Liver (tissue), 9 donors: Measurements from ENCODE around the gene NADK. TPM values are rescaled to one million over a fixed set of nuclear protein-coding genes. Genes with fewer than 3 reads are reported as not detected.
A peak's percentile ranks its signal among the peaks of the same experiment; 100 is the strongest.

Experiments
- DNase-seq: peaks from one replicate; pipeline ENCODE4 v3.0.0-alpha.2; 2017; ENCODE audit warnings: low spot score
- H3K27ac ChIP-seq, 2 donors: one replicate each; pipeline ENCODE4 v1.7.0; 2013; ENCODE audit warnings: inconsistent platforms in 2 of 2, low read length in 2 of 2, control low read depth in 1 of 2, low read depth in 1 of 2, mild to moderate bottlenecking in 1 of 2
- H3K27me3 ChIP-seq, 4 donors: one replicate each; pipeline versions ENCODE4 v1.6.1 to v1.7.0; 2013; ENCODE audit warnings: low read length in 3 of 4, inconsistent platforms in 1 of 4, mild to moderate bottlenecking in 1 of 4, moderate library complexity in 1 of 4; ENCODE audit not compliant: control insufficient read depth in 4 of 4, insufficient read depth in 4 of 4
- H3K36me3 ChIP-seq, 4 donors: one replicate each; pipeline versions ENCODE4 v1.6.1 to v1.7.0; 2013; ENCODE audit warnings: low read length in 3 of 4, mild to moderate bottlenecking in 3 of 4, low read depth in 1 of 4, moderate library complexity in 1 of 4; ENCODE audit not compliant: control insufficient read depth in 4 of 4, insufficient read depth in 3 of 4
- H3K4me1 ChIP-seq, 4 donors: one replicate each; pipeline versions ENCODE4 v1.6.1 to v1.7.0; 2013; ENCODE audit warnings: low read length in 3 of 4, mild to moderate bottlenecking in 3 of 4, moderate library complexity in 1 of 4; ENCODE audit not compliant: control insufficient read depth in 4 of 4, insufficient read depth in 4 of 4
- H3K4me3 ChIP-seq, 3 donors: one replicate each; pipeline versions ENCODE4 v1.6.1 to v1.7.0; 2013; ENCODE audit warnings: low read length in 3 of 3, control low read depth in 1 of 3, low read depth in 1 of 3, mild to moderate bottlenecking in 1 of 3
- H3K9ac ChIP-seq, 2 donors: one replicate each; pipeline ENCODE4 v1.7.0; 2013; ENCODE audit warnings: low read length in 2 of 2, mild to moderate bottlenecking in 2 of 2, moderate library complexity in 2 of 2, control low read depth in 1 of 2, low read depth in 1 of 2
- H3K9me3 ChIP-seq, 4 donors: one replicate each; pipeline versions ENCODE4 v1.6.1 to v1.7.0; 2013; ENCODE audit warnings: low read length in 3 of 4; ENCODE audit not compliant: control insufficient read depth in 4 of 4
- EGR1 ChIP-seq, 2 donors: IDR thresholded peaks; 2 replicates each; pipeline ENCODE4 v1.6.1; 2016 to 2018; ENCODE audit warnings: antibody characterized with exemption in 2 of 2, low read depth in 2 of 2
- FOXA1 ChIP-seq: IDR thresholded peaks from 2 replicates; pipeline ENCODE4 v1.6.1; 2016; ENCODE audit warnings: antibody characterized with exemption
- FOXA2 ChIP-seq: IDR thresholded peaks from 2 replicates; pipeline ENCODE4 v1.6.1; 2016; ENCODE audit warnings: antibody characterized with exemption
- GABPA ChIP-seq, 2 donors: IDR thresholded peaks in 1 of 2; conservative IDR thresholded peaks in 1 of 2; 2 replicates each; pipeline ENCODE4 v1.6.1; 2016; ENCODE audit warnings: antibody characterized with exemption in 2 of 2, mild to moderate bottlenecking in 1 of 2, moderate library complexity in 1 of 2
- HNF4A ChIP-seq, 2 donors: conservative IDR thresholded peaks; 2 replicates each; pipeline ENCODE4 v1.6.1; 2016; ENCODE audit warnings: antibody characterized with exemption in 2 of 2, mild to moderate bottlenecking in 2 of 2
- HNF4G ChIP-seq: IDR thresholded peaks from 2 replicates; pipeline ENCODE4 v1.6.1; 2016; ENCODE audit warnings: antibody characterized with exemption
- JUND ChIP-seq, 2 donors: IDR thresholded peaks; 2 replicates each; pipeline ENCODE4 v1.6.1; 2016; ENCODE audit warnings: antibody characterized with exemption in 2 of 2
- NR2F2 ChIP-seq: IDR thresholded peaks from 2 replicates; pipeline ENCODE4 v1.6.1; 2016; ENCODE audit warnings: antibody characterized with exemption
- RAD21 ChIP-seq, 2 donors: IDR thresholded peaks; 2 replicates each; pipeline ENCODE4 v1.6.1; 2016; ENCODE audit warnings: antibody characterized with exemption in 2 of 2, mild to moderate bottlenecking in 2 of 2
- RXRA ChIP-seq, 2 donors: IDR thresholded peaks; 2 replicates each; pipeline ENCODE4 v1.6.1; 2017 to 2018; ENCODE audit warnings: antibody characterized with exemption in 2 of 2, mild to moderate bottlenecking in 1 of 2
- SP1 ChIP-seq: IDR thresholded peaks from 2 replicates; pipeline ENCODE4 v1.6.1; 2018; ENCODE audit warnings: antibody characterized with exemption, mild to moderate bottlenecking
- TAF1 ChIP-seq: conservative IDR thresholded peaks from 2 replicates; pipeline ENCODE4 v1.6.1; 2016; ENCODE audit warnings: antibody characterized with exemption, mild to moderate bottlenecking
- YY1 ChIP-seq: IDR thresholded peaks from 2 replicates; pipeline ENCODE4 v1.6.1; 2016; ENCODE audit warnings: antibody characterized with exemption, mild to moderate bottlenecking
- WGBS: extraction: QIAGEN DNeasy Blood & Tissue Kit; methylation state at CpG from one replicate; pipeline ENCODE4 v1.1.7; 2013; 5-methylcytosine and 5-hydroxymethylcytosine counted together
- polyA plus RNA-seq, 2 donors: library from polyadenylated mRNA; stranded (reverse) in 1 of 2; unstranded in 1 of 2; fragments of 200-250 nt in 1 of 2; fragments of >200 nt in 1 of 2; fragmentation: Nextera tagmentation in 1 of 2; extraction: Ambion mirVana in 1 of 2; gene quantifications; one replicate each; pipeline versions ENCODE4 v1.2.1 to v1.2.3, GENCODE V29; 2013 to 2015
- total RNA-seq, 2 donors: library from RNA; depleted of rRNA; stranded (reverse); fragments of >200 nt; gene quantifications; one replicate each; pipeline ENCODE4 v1.2.3, GENCODE V29; 2014
- TF ChIP-seq, protein P1 (sequence below): fragments of 150-350 bp; IDR thresholded peaks from 2 replicates; pipeline ENCODE4 v1.5.1; 2017; ENCODE audit warnings: improper control_type of control experiment, low read depth, low read length; ENCODE audit not compliant: missing input control
- TF ChIP-seq, protein P2 (sequence below): IDR thresholded peaks from 2 replicates; pipeline ENCODE4 v1.6.1; 2016; ENCODE audit warnings: antibody characterized with exemption
- TF ChIP-seq, protein P3 (sequence below): IDR thresholded peaks from 2 replicates; pipeline ENCODE4 v1.6.1; 2016; ENCODE audit warnings: antibody characterized with exemption
- TF ChIP-seq, protein P4 (sequence below): IDR thresholded peaks from 2 replicates; pipeline ENCODE4 v1.6.1; 2016; ENCODE audit warnings: antibody characterized with exemption, mild to moderate bottlenecking
- TF ChIP-seq, protein P5 (sequence below): IDR thresholded peaks from 2 replicates; pipeline ENCODE4 v1.6.1; 2016; ENCODE audit warnings: antibody characterized with exemption
- donor health status: healthy.
- donor health status: healthy.
- donor health status: healthy.
- donor health status: healthy.
- donor health status: healthy.

NADK gene
- total and polyA plus RNA-seq, 4 donors: 39.2 to 105 (median 83.6) TPM

DNA sequence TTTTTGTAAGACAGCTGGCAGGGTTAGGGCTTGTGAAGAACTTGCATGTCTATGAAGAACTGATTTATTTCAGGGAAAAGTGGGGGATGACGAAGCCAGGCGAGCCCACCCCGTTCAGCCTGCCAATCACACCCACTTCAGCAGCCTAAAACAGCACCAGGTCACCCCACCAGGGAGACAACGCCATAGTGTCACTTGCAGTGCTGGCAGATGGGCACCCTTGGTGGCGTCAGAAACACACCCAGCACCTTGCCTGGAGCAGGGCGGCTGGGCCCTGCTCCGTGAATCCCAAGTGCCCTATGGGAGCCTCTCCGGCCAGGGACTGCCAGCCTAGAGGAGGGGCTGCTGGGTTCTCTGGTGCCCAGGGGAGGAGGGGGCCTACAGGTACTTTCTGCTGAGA is 5.0 kb upstream of the NADK start:
- Histone ChIP-seq H3K9me3 (no peaks in the 10 kb centered on the region), H3K36me3 (peaks cover 2 to 33% (median 20%) of the 10 kb centered on the region in 4 donors), H3K9ac (no peak overlapping the region), H3K27ac (no peak overlapping the region), H3K4me3 (no peak overlapping the region), H3K27me3 (no peaks in the 10 kb centered on the region), H3K4me1 (peaks cover 8 to 32% (median 19%) of the 10 kb centered on the region in 4 donors)
- WGBS: 80% methylated on average over 8 of the region's 8 CpGs
- no peak for DNase-seq
- TF ChIP-seq, protein P1, sequence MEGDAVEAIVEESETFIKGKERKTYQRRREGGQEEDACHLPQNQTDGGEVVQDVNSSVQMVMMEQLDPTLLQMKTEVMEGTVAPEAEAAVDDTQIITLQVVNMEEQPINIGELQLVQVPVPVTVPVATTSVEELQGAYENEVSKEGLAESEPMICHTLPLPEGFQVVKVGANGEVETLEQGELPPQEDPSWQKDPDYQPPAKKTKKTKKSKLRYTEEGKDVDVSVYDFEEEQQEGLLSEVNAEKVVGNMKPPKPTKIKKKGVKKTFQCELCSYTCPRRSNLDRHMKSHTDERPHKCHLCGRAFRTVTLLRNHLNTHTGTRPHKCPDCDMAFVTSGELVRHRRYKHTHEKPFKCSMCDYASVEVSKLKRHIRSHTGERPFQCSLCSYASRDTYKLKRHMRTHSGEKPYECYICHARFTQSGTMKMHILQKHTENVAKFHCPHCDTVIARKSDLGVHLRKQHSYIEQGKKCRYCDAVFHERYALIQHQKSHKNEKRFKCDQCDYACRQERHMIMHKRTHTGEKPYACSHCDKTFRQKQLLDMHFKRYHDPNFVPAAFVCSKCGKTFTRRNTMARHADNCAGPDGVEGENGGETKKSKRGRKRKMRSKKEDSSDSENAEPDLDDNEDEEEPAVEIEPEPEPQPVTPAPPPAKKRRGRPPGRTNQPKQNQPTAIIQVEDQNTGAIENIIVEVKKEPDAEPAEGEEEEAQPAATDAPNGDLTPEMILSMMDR: no peak
- TF ChIP-seq, protein P2, sequence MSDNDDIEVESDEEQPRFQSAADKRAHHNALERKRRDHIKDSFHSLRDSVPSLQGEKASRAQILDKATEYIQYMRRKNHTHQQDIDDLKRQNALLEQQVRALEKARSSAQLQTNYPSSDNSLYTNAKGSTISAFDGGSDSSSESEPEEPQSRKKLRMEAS: no peak

DNA sequence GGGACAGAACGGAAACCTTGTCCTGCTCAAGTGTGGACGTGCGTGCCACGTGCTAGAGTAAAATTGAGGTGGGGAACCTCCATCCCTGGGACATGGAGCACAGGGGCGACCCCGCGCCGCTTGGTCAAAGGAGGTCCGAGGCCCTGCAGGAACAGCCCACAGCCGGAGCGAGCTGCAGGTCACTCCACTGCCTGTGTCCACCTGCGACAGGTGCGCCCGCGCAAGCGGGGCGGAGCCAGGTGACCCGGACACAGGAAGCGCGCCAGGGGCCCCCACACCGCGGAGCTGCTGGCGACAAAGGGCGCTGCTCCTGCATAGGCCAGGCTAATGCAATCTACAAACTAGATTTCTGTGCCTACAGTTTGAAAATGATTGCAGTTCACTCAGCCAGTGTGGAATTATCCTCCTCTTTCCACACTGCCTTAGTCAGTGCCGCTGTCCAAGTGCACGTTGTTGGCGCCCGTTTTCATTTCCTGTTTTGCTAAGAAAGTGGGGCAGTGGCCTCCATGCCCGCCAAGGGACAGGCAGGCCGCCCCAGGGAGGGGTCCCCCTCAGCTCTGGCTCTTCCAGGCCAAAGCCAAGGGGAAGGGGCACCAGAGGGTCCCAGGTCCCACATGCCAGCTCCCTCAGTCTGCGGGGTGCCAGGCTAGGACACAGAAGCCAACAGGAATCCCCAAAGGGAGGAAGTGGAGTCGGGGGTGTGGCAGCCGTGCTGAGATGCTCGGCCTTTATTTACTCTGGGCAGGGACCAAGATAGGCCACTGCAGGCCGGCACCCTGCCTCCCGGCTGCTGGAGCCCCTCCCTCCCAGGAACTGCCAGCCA is 4.3 kb upstream of the NADK start:
- DNase-seq: peak; percentile 41
- H3K36me3 ChIP-seq: peaks cover 2 to 27% (median 17%) of the 10 kb centered on the region in 4 donors
- peaks cover 8 to 32% (median 19%) of the 10 kb centered on the region in 4 donors for H3K4me1 ChIP-seq
- peak overlapping the region; percentile 63 to 86 for H3K27ac ChIP-seq
- H3K9ac ChIP-seq: no peak overlapping the region
- TF ChIP-seq GABPA (IDR thresholded peaks at IDR 0.05 in 1 of 2, conservative IDR thresholded peaks at IDR 0.05 in 1 of 2) (peak in 1 of 2 donors; percentile 30), RAD21 (IDR thresholded peaks at IDR 0.05) (peak in 1 of 2 donors; percentile 31), HNF4G (no peak), RXRA (IDR thresholded peaks at IDR 0.05) (peak in 1 of 2 donors; percentile 40), JUND (IDR thresholded peaks at IDR 0.05) (no peak), TAF1 (no peak), YY1 (peak; percentile 59), EGR1 (IDR thresholded peaks at IDR 0.05; ENCODE audit: low read depth in 2 of 2) (no peak), SP1 (peak; percentile 52), FOXA2 (peak; percentile 81), NR2F2 (peak; percentile 20), HNF4A (conservative IDR thresholded peaks at IDR 0.05) (peak; percentile 12 to 17), FOXA1 (peak; percentile 72)
- TF ChIP-seq, protein P3, sequence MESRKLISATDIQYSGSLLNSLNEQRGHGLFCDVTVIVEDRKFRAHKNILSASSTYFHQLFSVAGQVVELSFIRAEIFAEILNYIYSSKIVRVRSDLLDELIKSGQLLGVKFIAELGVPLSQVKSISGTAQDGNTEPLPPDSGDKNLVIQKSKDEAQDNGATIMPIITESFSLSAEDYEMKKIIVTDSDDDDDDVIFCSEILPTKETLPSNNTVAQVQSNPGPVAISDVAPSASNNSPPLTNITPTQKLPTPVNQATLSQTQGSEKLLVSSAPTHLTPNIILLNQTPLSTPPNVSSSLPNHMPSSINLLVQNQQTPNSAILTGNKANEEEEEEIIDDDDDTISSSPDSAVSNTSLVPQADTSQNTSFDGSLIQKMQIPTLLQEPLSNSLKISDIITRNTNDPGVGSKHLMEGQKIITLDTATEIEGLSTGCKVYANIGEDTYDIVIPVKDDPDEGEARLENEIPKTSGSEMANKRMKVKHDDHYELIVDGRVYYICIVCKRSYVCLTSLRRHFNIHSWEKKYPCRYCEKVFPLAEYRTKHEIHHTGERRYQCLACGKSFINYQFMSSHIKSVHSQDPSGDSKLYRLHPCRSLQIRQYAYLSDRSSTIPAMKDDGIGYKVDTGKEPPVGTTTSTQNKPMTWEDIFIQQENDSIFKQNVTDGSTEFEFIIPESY: no peak
- TF ChIP-seq, protein P4, sequence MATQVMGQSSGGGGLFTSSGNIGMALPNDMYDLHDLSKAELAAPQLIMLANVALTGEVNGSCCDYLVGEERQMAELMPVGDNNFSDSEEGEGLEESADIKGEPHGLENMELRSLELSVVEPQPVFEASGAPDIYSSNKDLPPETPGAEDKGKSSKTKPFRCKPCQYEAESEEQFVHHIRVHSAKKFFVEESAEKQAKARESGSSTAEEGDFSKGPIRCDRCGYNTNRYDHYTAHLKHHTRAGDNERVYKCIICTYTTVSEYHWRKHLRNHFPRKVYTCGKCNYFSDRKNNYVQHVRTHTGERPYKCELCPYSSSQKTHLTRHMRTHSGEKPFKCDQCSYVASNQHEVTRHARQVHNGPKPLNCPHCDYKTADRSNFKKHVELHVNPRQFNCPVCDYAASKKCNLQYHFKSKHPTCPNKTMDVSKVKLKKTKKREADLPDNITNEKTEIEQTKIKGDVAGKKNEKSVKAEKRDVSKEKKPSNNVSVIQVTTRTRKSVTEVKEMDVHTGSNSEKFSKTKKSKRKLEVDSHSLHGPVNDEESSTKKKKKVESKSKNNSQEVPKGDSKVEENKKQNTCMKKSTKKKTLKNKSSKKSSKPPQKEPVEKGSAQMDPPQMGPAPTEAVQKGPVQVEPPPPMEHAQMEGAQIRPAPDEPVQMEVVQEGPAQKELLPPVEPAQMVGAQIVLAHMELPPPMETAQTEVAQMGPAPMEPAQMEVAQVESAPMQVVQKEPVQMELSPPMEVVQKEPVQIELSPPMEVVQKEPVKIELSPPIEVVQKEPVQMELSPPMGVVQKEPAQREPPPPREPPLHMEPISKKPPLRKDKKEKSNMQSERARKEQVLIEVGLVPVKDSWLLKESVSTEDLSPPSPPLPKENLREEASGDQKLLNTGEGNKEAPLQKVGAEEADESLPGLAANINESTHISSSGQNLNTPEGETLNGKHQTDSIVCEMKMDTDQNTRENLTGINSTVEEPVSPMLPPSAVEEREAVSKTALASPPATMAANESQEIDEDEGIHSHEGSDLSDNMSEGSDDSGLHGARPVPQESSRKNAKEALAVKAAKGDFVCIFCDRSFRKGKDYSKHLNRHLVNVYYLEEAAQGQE: peak; percentile 27
- TF ChIP-seq, protein P2: no peak
- TF ChIP-seq, protein P1: no peak
- TF ChIP-seq, protein P5, sequence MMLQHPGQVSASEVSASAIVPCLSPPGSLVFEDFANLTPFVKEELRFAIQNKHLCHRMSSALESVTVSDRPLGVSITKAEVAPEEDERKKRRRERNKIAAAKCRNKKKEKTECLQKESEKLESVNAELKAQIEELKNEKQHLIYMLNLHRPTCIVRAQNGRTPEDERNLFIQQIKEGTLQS: no peak
- WGBS: 4% methylated on average over 36 of the region's 36 CpGs
- no peaks in the 10 kb centered on the region for H3K9me3 ChIP-seq
- no peaks in the 10 kb centered on the region for H3K27me3 ChIP-seq
- H3K4me3 ChIP-seq: peak overlapping the region in 2 of 3 donors; percentile 16 to 22
